Endothelial cell of umbilical vein (primary cell): ENCODE results near the gene B9D1. TPM values are rescaled to one million over a fixed set of nuclear protein-coding genes. Genes with fewer than 3 reads are reported as not detected.

Source experiments
- BruUV-seq: library from RNA; stranded (reverse); fragments of 400-500 nt; replicated peaks from 2 replicates; lab custom pipeline; 2021; lab: Mats Ljungman, UMichigan
- CTCF ChIA-PET: fragments of 300-600, 350-600 bp; sonication (Branson Sonifier 250); formaldehyde crosslinking; loops from one replicate; lab custom pipeline; 2021; ENCODE audit warnings: antibody characterized with exemption, inconsistent platforms; lab: Charles Lee
- POLR2A ChIA-PET: fragments of 300-600, 350-600 bp; sonication (Branson Sonifier 250); formaldehyde crosslinking; loops from one replicate; lab custom pipeline; 2021; ENCODE audit warnings: antibody characterized with exemption, inconsistent platforms; lab: Charles Lee
- DNase-seq: peaks from one replicate; pipeline ENCODE4 v3.0.0-alpha.2; 2011; ENCODE audit warnings: low read depth, low spot score
- FAIRE-seq: peaks from 2 replicates; lab custom pipeline; 2011; peaks lifted over from hg19 to GRCh38; lab: Jason Lieb, UNC
- H2AFZ ChIP-seq: 2 replicates; pipeline ENCODE4 v1.6.0; 2012; ENCODE audit warnings: low read depth, low read length, control low read depth, inconsistent platforms
- H3K27ac ChIP-seq: 2 replicates; pipeline ENCODE4 v1.5.1; 2011; ENCODE audit warnings: low read depth, mild to moderate bottlenecking, control low read depth, low read length, moderate library complexity; ENCODE audit not compliant: insufficient read depth
- H3K27me3 ChIP-seq, 2 experiments: 2 replicates each; pipeline versions ENCODE4 v1.6.0 to v1.6.1; 2011; ENCODE audit warnings: low read length in 2 of 2, mixed read lengths in 1 of 2; ENCODE audit not compliant: control insufficient read depth in 2 of 2, insufficient read depth in 2 of 2
- H3K36me3 ChIP-seq, 2 experiments: 2 replicates in 1 of 2; 3 replicates in 1 of 2; pipeline ENCODE4 v1.5.1; 2011; ENCODE audit warnings: low read length in 2 of 2, mild to moderate bottlenecking in 1 of 2, moderate library complexity in 1 of 2; ENCODE audit not compliant: control insufficient read depth in 2 of 2, insufficient read depth in 2 of 2; ENCODE audit errors: extremely low read depth in 1 of 2
- H3K4me1 ChIP-seq: 3 replicates; pipeline ENCODE4 v1.5.1; 2011; ENCODE audit warnings: mild to moderate bottlenecking, low read length; ENCODE audit not compliant: control insufficient read depth, insufficient read depth; ENCODE audit errors: extremely low read depth
- H3K4me2 ChIP-seq: 2 replicates; pipeline ENCODE4 v1.6.1; 2011; ENCODE audit warnings: low read length, control low read depth, mixed read lengths; ENCODE audit not compliant: insufficient read depth
- H3K4me3 ChIP-seq, 3 experiments: fragments of 200-600 bp in 1 of 3; sonication (generic), shearing (Covaris generic) in 1 of 3; replicated peaks in 1 of 3; 2 replicates each; pipeline ENCODE4 v1.5.1; 2011 to 2016; ENCODE audit warnings: control low read depth in 3 of 3, low read length in 3 of 3, mild to moderate bottlenecking in 2 of 3, inconsistent platforms in 1 of 3, low read depth in 1 of 3, moderate library complexity in 1 of 3; ENCODE audit not compliant: insufficient read depth in 1 of 3
- H3K79me2 ChIP-seq: 2 replicates; pipeline ENCODE4 v1.6.0; 2012; ENCODE audit warnings: low read length, inconsistent platforms; ENCODE audit not compliant: control insufficient read depth, insufficient read depth
- H3K9ac ChIP-seq: replicated peaks from 2 replicates; pipeline ENCODE3; 2011; ENCODE audit warnings: low read length, control low read depth; ENCODE audit not compliant: insufficient read depth; ENCODE audit errors: extremely low read depth
- H3K9me1 ChIP-seq: replicated peaks from 3 replicates; pipeline ENCODE4 v1.6.0; 2011; ENCODE audit warnings: mild to moderate bottlenecking, low read length; ENCODE audit not compliant: control insufficient read depth, insufficient read depth; ENCODE audit errors: extremely low read depth
- H3K9me3 ChIP-seq: replicated peaks from 2 replicates; pipeline ENCODE4 v1.5.1; 2012; ENCODE audit warnings: low read length, inconsistent platforms; ENCODE audit not compliant: control insufficient read depth, insufficient read depth
- H4K20me1 ChIP-seq: replicated peaks from 2 replicates; pipeline ENCODE3; 2011; ENCODE audit warnings: mild to moderate bottlenecking, low read length; ENCODE audit not compliant: control insufficient read depth, insufficient read depth; ENCODE audit errors: extremely low read depth
- CTCF ChIP-seq, 2 donors: IDR thresholded peaks; 1 replicate in 1 of 2; 2 replicates in 1 of 2; pipeline ENCODE4 v1.5.1; 2011; ENCODE audit warnings: low read length in 2 of 2, mild to moderate bottlenecking in 2 of 2, moderate library complexity in 2 of 2, control low read depth in 1 of 2, inconsistent platforms in 1 of 2, low read depth in 1 of 2; ENCODE audit not compliant: insufficient read depth in 1 of 2; ENCODE audit errors: extremely low read depth in 1 of 2
- EZH2 ChIP-seq: IDR thresholded peaks from 2 replicates; pipeline ENCODE4 v1.6.1; 2012; ENCODE audit warnings: borderline replicate concordance, low read depth, mild to moderate bottlenecking, moderate library complexity, low read length, inconsistent platforms; ENCODE audit not compliant: severe bottlenecking
- FOS ChIP-seq: IDR thresholded peaks from 2 replicates; pipeline ENCODE4 v1.6.1; 2011; ENCODE audit warnings: mild to moderate bottlenecking, low read length, moderate library complexity, borderline replicate concordance; ENCODE audit not compliant: insufficient read depth
- GATA2 ChIP-seq: IDR thresholded peaks from 2 replicates; pipeline ENCODE4 v1.7.0; 2011; ENCODE audit warnings: low read depth, mild to moderate bottlenecking, moderate library complexity, mixed read lengths, low read length; ENCODE audit not compliant: insufficient read length, insufficient read depth
- JUN ChIP-seq: IDR thresholded peaks from 2 replicates; pipeline ENCODE4 v1.6.1; 2011; ENCODE audit warnings: borderline replicate concordance, low read depth; ENCODE audit not compliant: insufficient read length, insufficient read depth
- MAX ChIP-seq: IDR thresholded peaks from 2 replicates; pipeline ENCODE4 v1.6.1; 2011; ENCODE audit not compliant: insufficient read depth, insufficient read length
- MYC ChIP-seq: IDR thresholded peaks from one replicate; pipeline ENCODE4 v1.6.1; 2011; ENCODE audit warnings: mild to moderate bottlenecking, low read depth, low read length
- POLR2A ChIP-seq: IDR thresholded peaks from 2 replicates; pipeline ENCODE4 v1.6.1; 2012; ENCODE audit warnings: low read depth, mild to moderate bottlenecking, control low read depth, low read length
- POLR2AphosphoS5 ChIP-seq: IDR thresholded peaks from 2 replicates; pipeline ENCODE4 v1.6.1; 2012; ENCODE audit warnings: low read depth, mild to moderate bottlenecking, control low read depth, low read length, moderate library complexity; ENCODE audit not compliant: insufficient read depth
- dilution Hi-C: fragments of 300-500 bp; cut with MboI; formaldehyde crosslinking; loops from one replicate; pipeline ENCODE4 v1.15.0; 2019; ENCODE audit warnings: low sequenced_read_pairs; ENCODE audit not compliant: extremely low pct_ligation_motif_present
- intact Hi-C: fragments of 100-400 bp; cut with micrococcal nuclease; formaldehyde crosslinking; loops from one replicate; pipeline ENCODE4 v1.10.0; 2022
- polyA plus RNA-seq, 4 experiments: library from polyadenylated mRNA; depleted of rRNA in 3 of 4; stranded (reverse) in 3 of 4; unstranded in 1 of 4; fragments of >200 nt; gene quantifications; 2 replicates each; pipeline versions ENCODE4 v1.2.1 to v1.2.3, GENCODE V29; 2011 to 2012; ENCODE audit warnings: missing spikeins in 1 of 4
- total RNA-seq: library from RNA; stranded (reverse); gene quantifications from 2 replicates; pipeline ENCODE4 v1.2.3, GENCODE V29; 2021

B9D1 gene
- total and polyA plus RNA-seq, 2 donors (not counting 3 experiments of a cell fraction or from before 2014, with no cell fraction given), result 20.5 to 55.8 TPM

GRCh38 chr17:19372866-19373504 lies 10.5 kb upstream of the B9D1 start:
- Histone ChIP-seq H3K9me1 (no peaks in the 10 kb centered on the region), H3K4me1 (no peaks in the 10 kb centered on the region), H3K79me2 (no peaks in the 10 kb centered on the region), H4K20me1 (no peaks in the 10 kb centered on the region), H3K4me3 (no peak overlapping the region), H3K9me3 (no peaks in the 10 kb centered on the region), H3K4me2 (no peak overlapping the region), H3K36me3 (no peaks in the 10 kb centered on the region), H3K27ac (no peak overlapping the region), H2AFZ (no peak overlapping the region), H3K27me3 (no peaks in the 10 kb centered on the region), H3K9ac (no peak overlapping the region)
- DNase-seq, result no peak
- intact Hi-C loops, result no loop called here
- TF ChIP-seq EZH2 (no peak), GATA2 (no peak), MYC (no peak), POLR2AphosphoS5 (no peak), MAX (no peak), JUN (no peak), CTCF (IDR thresholded peaks at IDR 0.05; ENCODE audit: extremely low read depth in 1 of 2, insufficient read depth in 1 of 2, low read depth in 1 of 2, low read length in 2 of 2) (no peak), FOS (no peak), POLR2A (no peak)
- dilution Hi-C loops, result no loop called here
- POLR2A ChIA-PET, result no interaction called here
- BruUV-seq, result no TSS peak
- no peak for FAIRE-seq
- CTCF ChIA-PET, result interaction anchor here (4.2 kb wide), 1 partner anchor 10 kb away, joined by 23 read pairs; the partner anchor contains the start of gene B9D1
